ENCODE measurements around the gene ZBED2. TPM values are rescaled to one million over a fixed set of nuclear protein-coding genes. Genes with fewer than 3 reads are reported as not detected.

The ZBED2 gene
- total RNA-seq (2022; extraction: Qiagen RNA extraction) = 0.11 to 0.21 TPM (median 0.12 TPM) in 5 replicates

GRCh38 chr3:111595232-111595631, at the start of gene ZBED2:
Gene ZBED2 (minus strand): TSS chr3:111595346. CDS start chr3:111594201, 1,145 bp downstream.

Other genes starting within 250 kb of the ZBED2 start
- not detected in 5 replicates for gene CD96, start 53.1 kb downstream of the ZBED2 start, total RNA-seq (2022; extraction: Qiagen RNA extraction)
- gene PLCXD2, start 79.3 kb upstream of the ZBED2 start, total RNA-seq (2022; extraction: Qiagen RNA extraction) = 5.8 to 9.9 TPM (median 6.5 TPM) in 5 replicates